H1 (cell line): ENCODE measurements around the gene DENND2D. TPM values are rescaled to one million over a fixed set of nuclear protein-coding genes. Genes with fewer than 3 reads are reported as not detected.

Source experiments
- CTCF ChIA-PET: fragments of 300-600 bp; sonication (Branson Sonifier 250); formaldehyde crosslinking; loops from one replicate; lab custom pipeline; 2021; ENCODE audit not compliant: partially characterized antibody; lab: Charles Lee
- POLR2A ChIA-PET: fragments of 300-600 bp; sonication (Branson Sonifier 250); formaldehyde crosslinking; loops from one replicate; lab custom pipeline; 2021; ENCODE audit warnings: inconsistent platforms; ENCODE audit not compliant: partially characterized antibody; lab: Charles Lee
- DNase-seq, 2 experiments: peaks; one replicate each; pipeline versions ENCODE4 v3.0.0 to v3.0.0-alpha.2; 2010 to 2022; ENCODE audit warnings: low spot score in 2 of 2, low read depth in 1 of 2, mixed read lengths in 1 of 2
- FAIRE-seq: peaks from 2 replicates; lab custom pipeline; 2011; peaks lifted over from hg19 to GRCh38; lab: Jason Lieb, UNC
- H2AFZ ChIP-seq: 2 replicates; pipeline ENCODE4 v1.8.1; 2012; ENCODE audit warnings: low read length, inconsistent platforms
- H2AK5ac ChIP-seq: 2 replicates; pipeline ENCODE4 v1.6.1; 2013; ENCODE audit warnings: low read depth, low read length
- H2BK120ac ChIP-seq: replicated peaks from 2 replicates; pipeline ENCODE3; 2013; ENCODE audit warnings: low read depth, low read length, inconsistent platforms
- H2BK12ac ChIP-seq: 2 replicates; pipeline ENCODE4 v1.6.1; 2013; ENCODE audit warnings: low read depth, low read length
- H2BK15ac ChIP-seq: 2 replicates; pipeline ENCODE4 v1.6.1; 2013; ENCODE audit warnings: low read length
- H2BK20ac ChIP-seq: 2 replicates; pipeline ENCODE4 v1.6.1; 2013; ENCODE audit warnings: low read length
- H2BK5ac ChIP-seq: 2 replicates; pipeline ENCODE4 v1.6.1; 2013; ENCODE audit warnings: low read depth, low read length
- H3K14ac ChIP-seq: 2 replicates; pipeline ENCODE4 v1.6.1; 2013; ENCODE audit warnings: inconsistent platforms; ENCODE audit not compliant: insufficient read length
- H3K18ac ChIP-seq: 2 replicates; pipeline ENCODE4 v1.6.1; 2013; ENCODE audit warnings: low read length; ENCODE audit errors: extremely low read depth
- H3K23ac ChIP-seq: 2 replicates; pipeline ENCODE4 v1.6.1; 2013; ENCODE audit warnings: inconsistent platforms; ENCODE audit not compliant: insufficient read length
- H3K23me2 ChIP-seq: 2 replicates; pipeline ENCODE4 v1.6.1; 2013; ENCODE audit warnings: low read depth, low read length
- H3K27ac ChIP-seq: 2 replicates; pipeline ENCODE4 v1.6.1; 2011; ENCODE audit warnings: low read depth, low read length, inconsistent platforms
- H3K27me3 ChIP-seq, 4 experiments: replicated peaks in 1 of 4; 1 replicate in 1 of 4; 2 replicates in 3 of 4; pipeline versions ENCODE4 v1.6.1 to v1.8.1; 2011 to 2013; ENCODE audit warnings: low read length in 3 of 4, mild to moderate bottlenecking in 3 of 4, inconsistent platforms in 2 of 4, mixed read lengths in 2 of 4, moderate library complexity in 1 of 4; ENCODE audit not compliant: control insufficient read depth in 3 of 4, insufficient read depth in 3 of 4; ENCODE audit errors: extremely low read depth in 1 of 4
- H3K36me3 ChIP-seq, 4 experiments: 2 replicates each; pipeline versions ENCODE4 v1.6.1 to v1.8.1; 2011 to 2013; ENCODE audit warnings: mild to moderate bottlenecking in 4 of 4, low read length in 3 of 4, moderate library complexity in 2 of 4, control low read depth in 1 of 4, inconsistent platforms in 1 of 4; ENCODE audit not compliant: insufficient read depth in 4 of 4, control insufficient read depth in 2 of 4
- H3K4ac ChIP-seq: replicated peaks from 2 replicates; pipeline ENCODE3; 2013; ENCODE audit warnings: low read length, low read depth, mixed read lengths, inconsistent platforms; ENCODE audit not compliant: insufficient read length
- H3K4me1 ChIP-seq, 4 experiments: replicated peaks in 1 of 4; 1 replicate in 1 of 4; 2 replicates in 3 of 4; pipeline versions ENCODE4 v1.6.1 to v1.8.1; 2011 to 2013; ENCODE audit warnings: low read length in 3 of 4, inconsistent platforms in 2 of 4, mixed read lengths in 1 of 4; ENCODE audit not compliant: insufficient read depth in 4 of 4, control insufficient read depth in 3 of 4
- H3K4me2 ChIP-seq, 2 experiments: 2 replicates each; pipeline versions ENCODE4 v1.6.1 to v1.8.1; 2011 to 2013; ENCODE audit warnings: low read depth in 2 of 2, low read length in 2 of 2, control low read depth in 1 of 2, inconsistent platforms in 1 of 2, mild to moderate bottlenecking in 1 of 2; ENCODE audit not compliant: insufficient read depth in 1 of 2
- H3K4me3 ChIP-seq, 4 experiments: fragments of 200-600, 300-600 bp in 1 of 4; sonication (generic), shearing (Covaris generic), sonication (Bioruptor Twin) in 1 of 4; 2 replicates each; pipeline versions ENCODE4 v1.5.1 to v1.8.1; 2011 to 2016; ENCODE audit warnings: low read length in 4 of 4, low read depth in 3 of 4, control low read depth in 2 of 4, inconsistent platforms in 2 of 4, mild to moderate bottlenecking in 2 of 4, mixed read lengths in 1 of 4, moderate library complexity in 1 of 4; ENCODE audit not compliant: insufficient read depth in 2 of 4; ENCODE audit errors: extremely low read depth in 1 of 4
- H3K56ac ChIP-seq: replicated peaks from 2 replicates; pipeline ENCODE3; 2013; ENCODE audit warnings: low read depth, mild to moderate bottlenecking, mixed read lengths, low read length, inconsistent platforms; ENCODE audit not compliant: insufficient read length
- H3K79me1 ChIP-seq: 2 replicates; pipeline ENCODE4 v1.6.1; 2013; ENCODE audit warnings: low read depth, low read length, control low read depth
- H3K79me2 ChIP-seq, 2 experiments: 2 replicates each; pipeline versions ENCODE4 v1.6.1 to v1.8.1; 2012 to 2013; ENCODE audit warnings: low read length in 2 of 2, mild to moderate bottlenecking in 2 of 2, inconsistent platforms in 1 of 2; ENCODE audit not compliant: insufficient read depth in 2 of 2, control insufficient read depth in 1 of 2
- H3K9ac ChIP-seq, 4 experiments: replicated peaks in 1 of 4; 1 replicate in 1 of 4; 2 replicates in 3 of 4; pipeline versions ENCODE4 v1.6.1 to v1.8.1; 2011 to 2013; ENCODE audit warnings: low read depth in 3 of 4, low read length in 3 of 4, control low read depth in 2 of 4, mild to moderate bottlenecking in 2 of 4, moderate library complexity in 2 of 4, inconsistent platforms in 1 of 4; ENCODE audit errors: extremely low read depth in 1 of 4
- H3K9me3 ChIP-seq, 2 experiments: 2 replicates each; pipeline versions ENCODE4 v1.6.1 to v1.8.1; 2012 to 2013; ENCODE audit warnings: mild to moderate bottlenecking in 2 of 2, moderate library complexity in 2 of 2, control low read depth in 1 of 2, inconsistent platforms in 1 of 2, low read depth in 1 of 2, low read length in 1 of 2, mixed read lengths in 1 of 2; ENCODE audit not compliant: insufficient read depth in 2 of 2
- H4K20me1 ChIP-seq, 2 experiments: replicated peaks in 1 of 2; 2 replicates each; pipeline versions ENCODE3 to v1.8.1; 2011 to 2013; ENCODE audit warnings: inconsistent platforms in 2 of 2, low read length in 2 of 2, mild to moderate bottlenecking in 1 of 2; ENCODE audit not compliant: insufficient read depth in 2 of 2, control insufficient read depth in 1 of 2
- H4K5ac ChIP-seq: 2 replicates; pipeline ENCODE4 v1.6.1; 2013; ENCODE audit warnings: low read length, low read depth, mixed read lengths, inconsistent platforms; ENCODE audit not compliant: insufficient read length
- H4K8ac ChIP-seq: 2 replicates; pipeline ENCODE4 v1.8.0; 2013; ENCODE audit warnings: mild to moderate bottlenecking, moderate library complexity, low read length, inconsistent platforms; ENCODE audit not compliant: insufficient read depth; ENCODE audit errors: extremely low read depth
- H4K91ac ChIP-seq: replicated peaks from 2 replicates; pipeline ENCODE3; 2013; ENCODE audit warnings: low read length, mixed read lengths, inconsistent platforms; ENCODE audit not compliant: insufficient read length
- BCL11A ChIP-seq, 2 experiments: IDR thresholded peaks; one replicate each; pipeline ENCODE4 v1.6.1; 2011; ENCODE audit warnings: low read depth in 2 of 2, low read length in 2 of 2, mild to moderate bottlenecking in 2 of 2
- JUND ChIP-seq: IDR thresholded peaks from 2 replicates; pipeline ENCODE4 v1.6.1; 2011; ENCODE audit warnings: mild to moderate bottlenecking, improper control_type of control experiment, low read length
- SIX5 ChIP-seq: IDR thresholded peaks from 2 replicates; pipeline ENCODE4 v1.6.1; 2011; ENCODE audit warnings: mild to moderate bottlenecking, low read depth, low read length
- WGBS, 2 experiments: shearing (Covaris generic) in 1 of 2; methylation state at CpG; one replicate each; pipeline versions ENCODE4 v1.1.6 to v1.1.7; 2013 to 2015; ENCODE audit warnings: low lambda C conversion rate in 2 of 2, mixed read lengths in 2 of 2, inconsistent platforms in 1 of 2, low coverage in 1 of 2, missing lambda C conversion rate in 1 of 2; ENCODE audit not compliant: insufficient replicate concordance in 2 of 2, insufficient coverage in 1 of 2, insufficient read length in 1 of 2; ENCODE audit errors: extremely low coverage in 1 of 2, missing lambda C conversion rate in 1 of 2; 5-methylcytosine and 5-hydroxymethylcytosine counted together
- polyA plus RNA-seq, 7 experiments: library from polyadenylated mRNA; depleted of rRNA in 3 of 7; stranded (reverse) in 5 of 7; unstranded in 2 of 7; fragments of >200 nt in 5 of 7; fragments of 200-250 nt in 2 of 7; gene quantifications; 1 replicate in 5 of 7; 2 replicates in 1 of 7; 4 replicates in 1 of 7; pipeline versions ENCODE4 v1.2.1 to v1.2.3, GENCODE V29; 2011 to 2013; ENCODE audit warnings: missing spikeins in 2 of 7, mixed read lengths in 2 of 7
- total RNA-seq: library from RNA; stranded (reverse); fragmentation: NEBNext Ultra II Directional; extraction: Animal tissue kit (Norgen Biotek cat#: 25700); gene quantifications from 2 replicates; pipeline ENCODE4 v1.2.1, GENCODE V29; 2021

Gene DENND2D
- total and polyA plus RNA-seq, 2 of the 8 experiments (the other 6 are each of a cell fraction or from before 2014, with no cell fraction given), result 0.58 to 1.6 TPM

DNA sequence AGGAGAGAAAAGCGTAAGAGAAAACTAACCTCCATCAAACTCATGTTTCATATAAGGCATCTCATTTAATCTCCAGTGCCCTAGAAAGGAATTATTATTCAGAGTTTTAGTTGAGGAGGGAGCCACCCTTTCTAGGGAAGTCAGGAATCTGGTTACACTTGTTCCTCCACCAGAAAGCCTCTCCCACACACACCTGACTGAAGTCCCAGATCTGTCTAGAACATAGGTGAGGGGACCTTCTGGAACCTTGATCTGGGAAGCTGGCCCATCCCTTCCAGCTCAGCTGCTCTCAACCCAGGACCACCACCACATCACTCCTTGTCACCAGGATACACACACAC is 1.9 kb upstream of the DENND2D start:
- H3K4ac ChIP-seq, result no peak overlapping the region
- no peaks in the 10 kb centered on the region for H3K79me2 ChIP-seq
- H2BK15ac ChIP-seq, result peak overlapping the region; percentile 13; the same call in 1 of the 2 replicates
- no peak for DNase-seq
- H2BK20ac ChIP-seq, result no peak overlapping the region
- no peak overlapping the region for H3K4me2 ChIP-seq
- no peaks in the 10 kb centered on the region; the same call in 1 of the 2 replicates for H3K23me2 ChIP-seq
- H2AK5ac ChIP-seq, result no peak overlapping the region
- no peak overlapping the region; the same call in 1 of the 2 replicates for H2BK12ac ChIP-seq
- no peaks in the 10 kb centered on the region for H3K9me3 ChIP-seq
- no peak overlapping the region for H3K14ac ChIP-seq
- H3K79me1 ChIP-seq, result no peaks in the 10 kb centered on the region
- H2AFZ ChIP-seq, result no peak overlapping the region
- no peak overlapping the region for H3K56ac ChIP-seq
- H3K4me1 ChIP-seq, result peaks cover 0 to 2% (median 1%) of the 10 kb centered on the region in 4 experiments; a peak in 2 of 7 replicates
- ChIA-PET POLR2A (interaction anchor here (0.7 to 1.5 kb wide), 2 partner anchors 11 to 63 kb away, joined by 3 read pairs; partner anchors contain the start of gene DRAM2), CTCF (interaction anchor here (1.0 to 1.1 kb wide), 3 partner anchors 17 to 197 kb away, joined by 3 to 4 read pairs (median 3); no protein-coding TSS in a partner anchor)
- H4K5ac ChIP-seq, result no peak overlapping the region
- H3K36me3 ChIP-seq, result no peaks in the 10 kb centered on the region
- H3K23ac ChIP-seq, result no peak overlapping the region
- peaks cover 16 to 33% (median 27%) of the 10 kb centered on the region in 4 experiments for H3K27me3 ChIP-seq
- FAIRE-seq, result no peak
- H4K8ac ChIP-seq, result peak overlapping the region; percentile 53; the same call in 1 of the 2 replicates
- no peak overlapping the region for H4K91ac ChIP-seq
- H2BK5ac ChIP-seq, result no peak overlapping the region; the same call in 1 of the 2 replicates
- no peak overlapping the region; a peak in 1 of 7 replicates for H3K9ac ChIP-seq
- no peak overlapping the region for H2BK120ac ChIP-seq
- 100% methylated on average over 1 of the region's 1 CpG; no CpG with 5 or more reads in 1 of the 2 experiments for whole genome bisulfite sequencing, 2 experiments
- H3K18ac ChIP-seq, result no peak overlapping the region
- H3K4me3 ChIP-seq, result no peak overlapping the region
- H4K20me1 ChIP-seq, result no peaks in the 10 kb centered on the region
- no peak overlapping the region for H3K27ac ChIP-seq
- TF ChIP-seq JUND (no peak), BCL11A (IDR thresholded peaks at IDR 0.05; ENCODE audit: low read depth in 2 of 2, low read length in 2 of 2) (no peak), SIX5 (no peak)
